ENCODE results near the gene POLA1.
A peak's percentile ranks its signal among the peaks of the same experiment; 100 is the strongest.

The POLA1 gene

GRCh38 chrX:25011589-25012432 is 318.1 kb downstream of the POLA1 start:
- no peak for DNase-seq

GRCh38 chrX:25012433-25012735 is 318.7 kb downstream of the POLA1 start:
- DNase-seq = no peak

GRCh38 chrX:25012793-25013631 is 319.3 kb downstream of the POLA1 start:
- no peak for DNase-seq

- DNase-seq = peak; percentile 2
Observed at GRCh38 chrX:25013632-25014365, 320.1 kb downstream of the POLA1 start.

GRCh38 chrX:25014366-25014838 is 320.7 kb downstream of the POLA1 start:
- no peak for DNase-seq

- no peak for DNase-seq
Observed at GRCh38 chrX:25015486-25016360, 322.0 kb downstream of the POLA1 start, which contains the start of gene ARX. ARX (minus strand) TSS chrX:25015965; CDS start chrX:25015737, 228 bp downstream.

- DNase-seq = no peak
Observed at GRCh38 chrX:25016361-25016671, 322.6 kb downstream of the POLA1 start.

- no peak for DNase-seq
Observed at GRCh38 chrX:25016938-25017598, 323.4 kb downstream of the POLA1 start.

- no peak for DNase-seq
Observed at GRCh38 chrX:25017667-25018247, 324.0 kb downstream of the POLA1 start.

GRCh38 chrX:25018682-25019081 is 325.0 kb downstream of the POLA1 start:
- DNase-seq = no peak

GRCh38 chrX:25019707-25020390 is 326.1 kb downstream of the POLA1 start:
- DNase-seq = no peak

- no peak for DNase-seq
Observed at GRCh38 chrX:25020391-25020904, 326.7 kb downstream of the POLA1 start.

- DNase-seq = peak; percentile 38
Observed at GRCh38 chrX:25020905-25021449, 327.3 kb downstream of the POLA1 start.

GRCh38 chrX:25022499-25023325 is 329.0 kb downstream of the POLA1 start:
- DNase-seq = no peak

- no peak for DNase-seq
Observed at GRCh38 chrX:25023908-25024307, 330.2 kb downstream of the POLA1 start.

- no peak for DNase-seq
Observed at GRCh38 chrX:25025615-25026014, 331.9 kb downstream of the POLA1 start.

GRCh38 chrX:25026576-25026975 is 332.9 kb downstream of the POLA1 start:
- no peak for DNase-seq

GRCh38 chrX:25028726-25029125 is 335.0 kb downstream of the POLA1 start:
- DNase-seq = no peak

GRCh38 chrX:25029288-25029825 is 335.6 kb downstream of the POLA1 start:
- no peak for DNase-seq

All from NCI-H774 (cell line).